HepG2 (cell line): Measurements from ENCODE around the gene CHRM2. TPM values are rescaled to one million over a fixed set of nuclear protein-coding genes. Genes with fewer than 3 reads are reported as not detected.

ENCODE experiments used
- ATAC-seq: fragments of 200-7000 bp; cut with Tn5 transposase; 3 replicates; pipeline ENCODE4 v1.9.1; 2020; ENCODE audit warnings: mild to moderate bottlenecking, moderate library complexity
- BruUV-seq: library from RNA; stranded (reverse); fragments of 400-500 nt; replicated peaks from 2 replicates; lab custom pipeline; 2021; lab: Mats Ljungman, UMichigan
- CTCF ChIA-PET: fragments of 300-600 bp; formaldehyde crosslinking; extraction: SDS; loops from one replicate; lab custom pipeline; 2021; ENCODE audit warnings: low total read pairs, inconsistent platforms, low intra/inter-chr PET ratio; lab: Yijun Ruan, JAX
- POLR2A ChIA-PET: fragments of 350-600 bp; sonication (Branson Sonifier 250); formaldehyde crosslinking; loops from one replicate; lab custom pipeline; 2020; ENCODE audit warnings: antibody characterized with exemption, inconsistent platforms; lab: Yijun Ruan, JAX
- DNase-seq: peaks from one replicate; pipeline ENCODE4 v3.0.0-alpha.2; 2015; ENCODE audit warnings: low spot score
- FAIRE-seq: peaks from 3 replicates; lab custom pipeline; 2011; peaks lifted over from hg19 to GRCh38; lab: Jason Lieb, UNC
- H2AFZ ChIP-seq: one replicate; pipeline ENCODE4 v1.6.1; 2011; ENCODE audit warnings: low read length, inconsistent platforms
- H3K27ac ChIP-seq: fragments of 300-600 bp; 3 replicates; pipeline ENCODE4 v1.8.0; 2011; ENCODE audit warnings: mixed run types, mild to moderate bottlenecking, mixed read lengths, low read length, inconsistent platforms; ENCODE audit not compliant: insufficient read depth; ENCODE audit errors: extremely low read length
- H3K27me3 ChIP-seq, 2 experiments: fragments of 200-600 bp in 1 of 2; 2 replicates in 1 of 2; 3 replicates in 1 of 2; pipeline versions ENCODE4 v1.6.0 to v1.8.0; 2011; ENCODE audit warnings: low read length in 2 of 2, mild to moderate bottlenecking in 2 of 2, moderate library complexity in 2 of 2, inconsistent platforms in 1 of 2; ENCODE audit not compliant: insufficient read depth in 2 of 2, control insufficient read depth in 1 of 2
- H3K36me3 ChIP-seq, 2 experiments: fragments of 200-600 bp in 1 of 2; replicated peaks in 1 of 2; 2 replicates in 1 of 2; 3 replicates in 1 of 2; pipeline versions ENCODE4 v1.5.1 to v1.8.0; 2011; ENCODE audit warnings: low read length in 2 of 2, inconsistent platforms in 1 of 2; ENCODE audit not compliant: insufficient read depth in 2 of 2, control insufficient read depth in 1 of 2
- H3K4me1 ChIP-seq: 2 replicates; pipeline ENCODE4 v1.5.1; 2012; ENCODE audit warnings: low read length, inconsistent platforms; ENCODE audit not compliant: insufficient read depth
- H3K4me2 ChIP-seq: 2 replicates; pipeline ENCODE4 v1.6.0; 2011; ENCODE audit warnings: low read depth, low read length, inconsistent platforms
- H3K4me3 ChIP-seq, 3 experiments: fragments of 200-600 bp in 1 of 3; sonication (generic), shearing (Covaris generic) in 1 of 3; replicated peaks in 1 of 3; 2 replicates each; pipeline ENCODE4 v1.5.1; 2011 to 2016; ENCODE audit warnings: low read length in 3 of 3, inconsistent platforms in 2 of 3, low read depth in 2 of 3, mild to moderate bottlenecking in 2 of 3, control low read depth in 1 of 3, mixed read lengths in 1 of 3; ENCODE audit not compliant: insufficient read depth in 1 of 3
- H3K79me2 ChIP-seq: one replicate; pipeline ENCODE4 v1.6.1; 2011; ENCODE audit warnings: low read length, inconsistent platforms; ENCODE audit not compliant: insufficient read depth
- H3K9ac ChIP-seq: 2 replicates; pipeline ENCODE4 v1.6.0; 2011; ENCODE audit warnings: mild to moderate bottlenecking, low read depth, low read length, inconsistent platforms; ENCODE audit not compliant: insufficient read depth
- H3K9me3 ChIP-seq: 2 replicates; pipeline ENCODE4 v1.5.1; 2012; ENCODE audit warnings: mild to moderate bottlenecking, low read length
- H4K20me1 ChIP-seq: 2 replicates; pipeline ENCODE4 v1.6.0; 2011; ENCODE audit warnings: inconsistent platforms, mild to moderate bottlenecking, low read length, moderate library complexity; ENCODE audit not compliant: insufficient read depth
- GTF3A ChIP-seq: sonication (generic); formaldehyde crosslinking; conservative IDR thresholded peaks from 2 replicates; pipeline ENCODE4 v1.4.0; 2020; ENCODE audit warnings: mild to moderate bottlenecking, missing genetic modification reagents
- HMGA1 ChIP-seq: sonication (generic); formaldehyde crosslinking; conservative IDR thresholded peaks from 2 replicates; pipeline ENCODE4 v1.4.0; 2020; ENCODE audit warnings: missing genetic modification reagents
- HOXA5 ChIP-seq: sonication (generic); formaldehyde crosslinking; IDR thresholded peaks from 2 replicates; pipeline ENCODE4 v1.4.0; 2020; ENCODE audit warnings: missing genetic modification reagents
- PHF21A ChIP-seq: sonication (generic); formaldehyde crosslinking; IDR thresholded peaks from 2 replicates; pipeline ENCODE4 v1.5.0; 2020; ENCODE audit warnings: mild to moderate bottlenecking, missing genetic modification reagents
- SIN3B ChIP-seq: fragments of 150-350 bp; IDR thresholded peaks from 2 replicates; pipeline ENCODE4 v1.6.1; 2014; ENCODE audit warnings: low read length
- SP5 ChIP-seq: IDR thresholded peaks from 2 replicates; pipeline ENCODE4 v1.6.1; 2016; ENCODE audit warnings: low read depth, borderline replicate concordance
- ZNF562 ChIP-seq: sonication (generic); formaldehyde crosslinking; IDR thresholded peaks from 2 replicates; pipeline ENCODE4 v1.8.0; 2022; ENCODE audit warnings: missing genetic modification reagents, borderline replicate concordance
- ZNF781 ChIP-seq: sonication (generic); formaldehyde crosslinking; IDR thresholded peaks from 2 replicates; pipeline ENCODE4 v1.5.1; 2020; ENCODE audit warnings: borderline replicate concordance, mild to moderate bottlenecking, missing genetic modification reagents; ENCODE audit errors: not compliant biosample characterization
- ZNF879 ChIP-seq: sonication (generic); formaldehyde crosslinking; IDR thresholded peaks from 2 replicates; pipeline ENCODE4 v1.8.1; 2023; ENCODE audit warnings: missing genetic modification reagents
- WGBS: methylation state at CpG from one replicate; pipeline ENCODE4 v1.1.6; 2017; ENCODE audit warnings: low lambda C conversion rate; 5-methylcytosine and 5-hydroxymethylcytosine counted together
- in situ Hi-C: cut with HindIII; loops from 2 replicates; pipeline ENCODE4 v1.10.0; 2017; ENCODE audit warnings: low pct_unique_long_range_greater_than_20kb; ENCODE audit not compliant: extremely low pct_ligation_motif_present
- intact Hi-C: fragments of 100-400 bp; cut with micrococcal nuclease; formaldehyde crosslinking; loops from one replicate; pipeline ENCODE4 v1.10.0; 2022; ENCODE audit not compliant: unreplicated experiment
- polyA plus RNA-seq, 8 experiments: library from polyadenylated mRNA; depleted of rRNA in 3 of 8; stranded (reverse) in 7 of 8; unstranded in 1 of 8; fragments of >200 nt; fragmentation: Illumina TruSeq in 4 of 8; extraction: Trizol in 4 of 8; gene quantifications; 2 replicates each; pipeline versions ENCODE4 v1.2.1 to v1.2.3, GENCODE V29; 2011 to 2016; ENCODE audit warnings: low read depth in 4 of 8, missing spikeins in 1 of 8, mixed read lengths in 1 of 8; ENCODE audit not compliant: insufficient read depth in 1 of 8
- total RNA-seq, 5 experiments: library from RNA; depleted of rRNA; stranded (reverse); fragments of >200 nt; fragmentation: Illumina TruSeq; extraction: Trizol; gene quantifications; 2 replicates each; pipeline ENCODE4 v1.2.3, GENCODE V29; 2016; ENCODE audit warnings: low read depth in 1 of 5
- TF ChIP-seq, protein P1 (sequence below): sonication (generic); formaldehyde crosslinking; conservative IDR thresholded peaks from 2 replicates; pipeline ENCODE4 v1.8.0; 2022; ENCODE audit warnings: missing genetic modification reagents
- TF ChIP-seq, protein P2 (sequence below): sonication (generic); formaldehyde crosslinking; IDR thresholded peaks from 2 replicates; pipeline ENCODE4 v1.4.0; 2020; ENCODE audit warnings: missing genetic modification reagents
- TF ChIP-seq, protein P3 (sequence below): sonication (generic); formaldehyde crosslinking; conservative IDR thresholded peaks from 2 replicates; pipeline ENCODE4 v1.8.0; 2022; ENCODE audit warnings: mild to moderate bottlenecking, moderate library complexity, missing genetic modification reagents

CHRM2 gene
- total and polyA plus RNA-seq, 2 of the 13 experiments (the other 11 are each of a cell fraction or from before 2014, with no cell fraction given): not detected

DNA sequence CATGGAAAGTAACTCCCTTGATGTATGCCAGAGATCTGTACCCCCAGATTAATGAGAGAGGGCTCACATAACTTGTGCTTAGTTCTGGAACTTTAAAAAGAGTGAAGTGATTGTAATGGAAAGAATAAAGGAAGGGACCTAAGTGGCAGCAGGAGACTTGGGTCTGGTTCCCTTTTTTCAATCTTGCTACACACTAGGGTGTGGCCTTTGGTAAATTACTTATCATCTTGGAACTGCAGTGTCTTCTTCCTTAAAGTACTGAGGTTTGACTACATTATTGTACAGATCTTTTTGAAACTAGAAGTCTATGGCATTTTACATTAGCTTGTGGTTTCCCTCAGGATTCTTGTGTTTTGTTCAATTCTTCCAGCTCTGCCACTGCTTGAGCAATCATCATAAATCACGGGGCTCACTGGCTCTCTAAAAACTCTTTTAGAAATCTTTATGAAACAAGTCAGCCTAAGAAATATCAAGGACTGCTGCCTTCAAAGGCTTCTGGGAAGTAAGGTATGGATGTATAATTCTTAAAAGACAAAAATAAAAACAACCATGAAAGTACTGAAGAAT lies 22.5 kb upstream of the CHRM2 start:
- POLR2A ChIA-PET: no interaction called here
- Histone ChIP-seq H3K4me1 (no peaks in the 10 kb centered on the region), H2AFZ (no peak overlapping the region), H3K79me2 (no peaks in the 10 kb centered on the region), H3K4me3 (no peak overlapping the region), H3K27ac (no peak overlapping the region), H3K9me3 (peaks cover 17% of the 10 kb centered on the region), H3K9ac (no peak overlapping the region), H3K4me2 (no peak overlapping the region), H3K27me3 (no peaks in the 10 kb centered on the region), H4K20me1 (no peaks in the 10 kb centered on the region), H3K36me3 (no peaks in the 10 kb centered on the region)
- in situ Hi-C loops: no loop called here
- ATAC-seq (no peak), DNase-seq (no peak), FAIRE-seq (no peak)
- BruUV-seq: no TSS peak
- intact Hi-C loops: no loop called here
- CTCF ChIA-PET: no interaction called here
- WGBS: 0% methylated on average over 1 of the region's 1 CpG
- TF ChIP-seq, protein P1, sequence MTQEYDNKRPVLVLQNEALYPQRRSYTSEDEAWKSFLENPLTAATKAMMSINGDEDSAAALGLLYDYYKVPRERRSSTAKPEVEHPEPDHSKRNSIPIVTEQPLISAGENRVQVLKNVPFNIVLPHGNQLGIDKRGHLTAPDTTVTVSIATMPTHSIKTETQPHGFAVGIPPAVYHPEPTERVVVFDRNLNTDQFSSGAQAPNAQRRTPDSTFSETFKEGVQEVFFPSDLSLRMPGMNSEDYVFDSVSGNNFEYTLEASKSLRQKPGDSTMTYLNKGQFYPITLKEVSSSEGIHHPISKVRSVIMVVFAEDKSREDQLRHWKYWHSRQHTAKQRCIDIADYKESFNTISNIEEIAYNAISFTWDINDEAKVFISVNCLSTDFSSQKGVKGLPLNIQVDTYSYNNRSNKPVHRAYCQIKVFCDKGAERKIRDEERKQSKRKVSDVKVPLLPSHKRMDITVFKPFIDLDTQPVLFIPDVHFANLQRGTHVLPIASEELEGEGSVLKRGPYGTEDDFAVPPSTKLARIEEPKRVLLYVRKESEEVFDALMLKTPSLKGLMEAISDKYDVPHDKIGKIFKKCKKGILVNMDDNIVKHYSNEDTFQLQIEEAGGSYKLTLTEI (CRISPR knock-in tag): no peak
- TF ChIP-seq GTF3A (CRISPR knock-in tag) (no peak), HMGA1 (no peak), SIN3B (no peak), SP5 (CRISPR knock-in tag) (no peak), ZNF781 (CRISPR knock-in tag) (no peak), HOXA5 (CRISPR knock-in tag) (no peak), ZNF879 (no peak), ZNF562 (no peak), PHF21A (CRISPR knock-in tag) (no peak)
- TF ChIP-seq, protein P2, sequence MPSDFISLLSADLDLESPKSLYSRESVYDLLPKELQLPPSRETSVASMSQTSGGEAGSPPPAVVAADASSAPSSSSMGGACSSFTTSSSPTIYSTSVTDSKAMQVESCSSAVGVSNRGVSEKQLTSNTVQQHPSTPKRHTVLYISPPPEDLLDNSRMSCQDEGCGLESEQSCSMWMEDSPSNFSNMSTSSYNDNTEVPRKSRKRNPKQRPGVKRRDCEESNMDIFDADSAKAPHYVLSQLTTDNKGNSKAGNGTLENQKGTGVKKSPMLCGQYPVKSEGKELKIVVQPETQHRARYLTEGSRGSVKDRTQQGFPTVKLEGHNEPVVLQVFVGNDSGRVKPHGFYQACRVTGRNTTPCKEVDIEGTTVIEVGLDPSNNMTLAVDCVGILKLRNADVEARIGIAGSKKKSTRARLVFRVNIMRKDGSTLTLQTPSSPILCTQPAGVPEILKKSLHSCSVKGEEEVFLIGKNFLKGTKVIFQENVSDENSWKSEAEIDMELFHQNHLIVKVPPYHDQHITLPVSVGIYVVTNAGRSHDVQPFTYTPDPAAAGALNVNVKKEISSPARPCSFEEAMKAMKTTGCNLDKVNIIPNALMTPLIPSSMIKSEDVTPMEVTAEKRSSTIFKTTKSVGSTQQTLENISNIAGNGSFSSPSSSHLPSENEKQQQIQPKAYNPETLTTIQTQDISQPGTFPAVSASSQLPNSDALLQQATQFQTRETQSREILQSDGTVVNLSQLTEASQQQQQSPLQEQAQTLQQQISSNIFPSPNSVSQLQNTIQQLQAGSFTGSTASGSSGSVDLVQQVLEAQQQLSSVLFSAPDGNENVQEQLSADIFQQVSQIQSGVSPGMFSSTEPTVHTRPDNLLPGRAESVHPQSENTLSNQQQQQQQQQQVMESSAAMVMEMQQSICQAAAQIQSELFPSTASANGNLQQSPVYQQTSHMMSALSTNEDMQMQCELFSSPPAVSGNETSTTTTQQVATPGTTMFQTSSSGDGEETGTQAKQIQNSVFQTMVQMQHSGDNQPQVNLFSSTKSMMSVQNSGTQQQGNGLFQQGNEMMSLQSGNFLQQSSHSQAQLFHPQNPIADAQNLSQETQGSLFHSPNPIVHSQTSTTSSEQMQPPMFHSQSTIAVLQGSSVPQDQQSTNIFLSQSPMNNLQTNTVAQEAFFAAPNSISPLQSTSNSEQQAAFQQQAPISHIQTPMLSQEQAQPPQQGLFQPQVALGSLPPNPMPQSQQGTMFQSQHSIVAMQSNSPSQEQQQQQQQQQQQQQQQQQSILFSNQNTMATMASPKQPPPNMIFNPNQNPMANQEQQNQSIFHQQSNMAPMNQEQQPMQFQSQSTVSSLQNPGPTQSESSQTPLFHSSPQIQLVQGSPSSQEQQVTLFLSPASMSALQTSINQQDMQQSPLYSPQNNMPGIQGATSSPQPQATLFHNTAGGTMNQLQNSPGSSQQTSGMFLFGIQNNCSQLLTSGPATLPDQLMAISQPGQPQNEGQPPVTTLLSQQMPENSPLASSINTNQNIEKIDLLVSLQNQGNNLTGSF (CRISPR knock-in tag): no peak
- TF ChIP-seq, protein P3, sequence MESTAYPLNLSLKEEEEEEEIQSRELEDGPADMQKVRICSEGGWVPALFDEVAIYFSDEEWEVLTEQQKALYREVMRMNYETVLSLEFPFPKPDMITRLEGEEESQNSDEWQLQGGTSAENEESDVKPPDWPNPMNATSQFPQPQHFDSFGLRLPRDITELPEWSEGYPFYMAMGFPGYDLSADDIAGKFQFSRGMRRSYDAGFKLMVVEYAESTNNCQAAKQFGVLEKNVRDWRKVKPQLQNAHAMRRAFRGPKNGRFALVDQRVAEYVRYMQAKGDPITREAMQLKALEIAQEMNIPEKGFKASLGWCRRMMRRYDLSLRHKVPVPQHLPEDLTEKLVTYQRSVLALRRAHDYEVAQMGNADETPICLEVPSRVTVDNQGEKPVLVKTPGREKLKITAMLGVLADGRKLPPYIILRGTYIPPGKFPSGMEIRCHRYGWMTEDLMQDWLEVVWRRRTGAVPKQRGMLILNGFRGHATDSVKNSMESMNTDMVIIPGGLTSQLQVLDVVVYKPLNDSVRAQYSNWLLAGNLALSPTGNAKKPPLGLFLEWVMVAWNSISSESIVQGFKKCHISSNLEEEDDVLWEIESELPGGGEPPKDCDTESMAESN (CRISPR knock-in tag): no peak
